Psoas muscle (tissue), 8 donors: ENCODE data around the gene TMEM63A. TPM values are rescaled to one million over a fixed set of nuclear protein-coding genes. Genes with fewer than 3 reads are reported as not detected.
A peak's percentile ranks its signal among the peaks of the same experiment; 100 is the strongest.

Experiments
- ATAC-seq, 4 donors: fragments of 200-7000 bp; cut with Tn5 transposase; one replicate each; pipeline ENCODE4 v1.9.1; 2020; ENCODE audit warnings: moderate library complexity in 3 of 4, mild to moderate bottlenecking in 2 of 4
- DNase-seq, 2 donors: peaks; one replicate each; pipeline ENCODE4 v3.0.0-alpha.2; 2020
- H3K27ac ChIP-seq: fragments of 200-600 bp; one replicate; pipeline ENCODE4 v1.8.0; 2022
- H3K27me3 ChIP-seq, 3 donors: fragments of 200-600 bp in 1 of 3; one replicate each; pipeline versions ENCODE4 v1.6.1 to v1.8.0; 2013 to 2022; ENCODE audit warnings: low read length in 2 of 3, mild to moderate bottlenecking in 2 of 3, moderate library complexity in 1 of 3; ENCODE audit not compliant: insufficient read depth in 3 of 3
- H3K36me3 ChIP-seq, 2 donors: fragments of 200-600 bp in 1 of 2; one replicate each; pipeline versions ENCODE4 v1.6.1 to v1.8.0; 2013 to 2022; ENCODE audit warnings: low read depth in 1 of 2, mild to moderate bottlenecking in 1 of 2, moderate library complexity in 1 of 2; ENCODE audit not compliant: insufficient read depth in 1 of 2
- H3K4me1 ChIP-seq: fragments of 200-600 bp; one replicate; pipeline ENCODE4 v1.8.0; 2022
- H3K4me3 ChIP-seq: fragments of 200-600 bp; one replicate; pipeline ENCODE4 v1.8.0; 2022; ENCODE audit warnings: mild to moderate bottlenecking
- H3K9me3 ChIP-seq: fragments of 200-600 bp; one replicate; pipeline ENCODE4 v1.8.0; 2022
- CTCF ChIP-seq: fragments of 200-600 bp; IDR thresholded peaks from one replicate; pipeline ENCODE4 v1.8.0; 2022; ENCODE audit warnings: antibody characterized with exemption
- WGBS, 3 donors: extraction: QIAGEN DNeasy Blood & Tissue Kit; methylation state at CpG; one replicate each; pipeline versions ENCODE4 v1.1.6 to v1.1.7; 2013; 5-methylcytosine and 5-hydroxymethylcytosine counted together
- intact Hi-C, 2 donors: fragments of 100-400 bp; cut with DNase I; formaldehyde crosslinking; loops; one replicate each; pipeline versions ENCODE4 v1.11.0 to v1.14.2; 2022
- polyA plus RNA-seq, 3 donors: library from polyadenylated mRNA; stranded (reverse); fragments of 200-250 nt; gene quantifications; one replicate each; pipeline ENCODE4 v1.2.3, GENCODE V29; 2013
- total RNA-seq, 4 donors: library from RNA; stranded (reverse); fragmentation: NEBNext Ultra II Directional in 2 of 4; extraction: Animal tissue kit (Norgen Biotek cat#: 25700) in 2 of 4; gene quantifications; one replicate each; pipeline versions ENCODE4 v1.2.1 to v1.2.4, GENCODE V29; 2021 to 2023
- donor health status: healthy with polysubstance abuse.
- donor health status: DM: no; HTN: no; CAD: no; lungs with moderate emphysema.
- donor health status: Bipolar disorder and iron deficiency.
- donor health status: healthy.
- donor health status: DM: yes; HTN: yes; CAD: no.
- donor health status: DM: no; HTN: no; CAD: no.
- donor health status: DM: no; HTN: no; CAD: no.
- donor health status: DM: yes; HTN: yes; CAD: no.

Gene TMEM63A
- total and polyA plus RNA-seq, 7 donors, result 7.1 to 17.9 (median 14.2) TPM

GRCh38 chr1:225857256-225857655 is 24.9 kb downstream of the TMEM63A start:
- DNase-seq, result no peak
- no peak overlapping the region for H3K4me3 ChIP-seq
- no peak overlapping the region for H3K27ac ChIP-seq
- intact Hi-C loops, result no loop called here
- no peak for ATAC-seq
- no peaks in the 10 kb centered on the region for H3K9me3 ChIP-seq
- WGBS, 3 donors, result 65 to 80% (median 67%) methylated on average over 6 to 7 of the region's 7 CpGs
- H3K36me3 ChIP-seq, result peaks cover 2 to 97% of the 10 kb centered on the region in 2 donors
- no peaks in the 10 kb centered on the region for H3K4me1 ChIP-seq
- TF ChIP-seq CTCF, result no peak
- H3K27me3 ChIP-seq, result no peaks in the 10 kb centered on the region

GRCh38 chr1:225855503-225856300 is 26.5 kb downstream of the TMEM63A start:
- 77 to 88% (median 78%) methylated on average over 10 of the region's 10 CpGs for WGBS, 3 donors
- no peak for TF ChIP-seq CTCF

GRCh38 chr1:225853441-225853840 is 28.7 kb downstream of the TMEM63A start:
- H3K27ac ChIP-seq, result no peak overlapping the region
- peaks cover 2 to 74% of the 10 kb centered on the region in 2 donors for H3K36me3 ChIP-seq
- H3K27me3 ChIP-seq, result no peaks in the 10 kb centered on the region
- no peak for TF ChIP-seq CTCF
- H3K4me3 ChIP-seq, result no peak overlapping the region
- no peak for ATAC-seq
- no peaks in the 10 kb centered on the region for H3K4me1 ChIP-seq
- 88 to 94% (median 91%) methylated on average over 12 of the region's 12 CpGs for WGBS, 3 donors
- no peak for DNase-seq
- no peaks in the 10 kb centered on the region for H3K9me3 ChIP-seq
- intact Hi-C loops, result no loop called here

More at GRCh38 chr1:225855503-225856300, 26.5 kb downstream of the TMEM63A start:
- Histone ChIP-seq H3K36me3 (peaks cover 2 to 95% of the 10 kb centered on the region in 2 donors), H3K27ac (no peak overlapping the region), H3K4me3 (no peak overlapping the region), H3K27me3 (no peaks in the 10 kb centered on the region), H3K4me1 (no peaks in the 10 kb centered on the region), H3K9me3 (no peaks in the 10 kb centered on the region)
- ATAC-seq, result no peak
- DNase-seq, result peak in 1 of 2 donors; percentile 29
- intact Hi-C loops, result no loop called here

- intact Hi-C loops, result no loop called here
- H3K4me3 ChIP-seq, result no peak overlapping the region
- H3K27ac ChIP-seq, result no peak overlapping the region
- no peak for ATAC-seq
- no peak for DNase-seq
- 86 to 92% (median 88%) methylated on average over 13 of the region's 13 CpGs for WGBS, 3 donors
- no peaks in the 10 kb centered on the region for H3K27me3 ChIP-seq
- H3K4me1 ChIP-seq, result no peaks in the 10 kb centered on the region
- H3K9me3 ChIP-seq, result no peaks in the 10 kb centered on the region
- no peak for TF ChIP-seq CTCF
- peaks cover 2 to 76% of the 10 kb centered on the region in 2 donors for H3K36me3 ChIP-seq
Measured at GRCh38 chr1:225852413-225853124, 29.6 kb downstream of the TMEM63A start.
